HFFc6 (cell line): ENCODE results near the gene RPL13. TPM values are rescaled to one million over a fixed set of nuclear protein-coding genes. Genes with fewer than 3 reads are reported as not detected.

Source experiments
- DNase-seq: peaks from one replicate; pipeline ENCODE4 v3.0.0-alpha.2; 2018
- H3K27ac Mint-ChIP-seq: 2 replicates; pipeline ENCODE4 v1.8.0; 2020; ENCODE audit warnings: mild to moderate bottlenecking, mixed read lengths
- H3K27me3 Mint-ChIP-seq: 2 replicates; pipeline ENCODE4 v1.8.0; 2021; ENCODE audit warnings: mild to moderate bottlenecking, moderate library complexity, mixed read lengths; ENCODE audit not compliant: insufficient read depth
- H3K36me3 Mint-ChIP-seq: 2 replicates; pipeline ENCODE4 v1.8.0; 2021; ENCODE audit warnings: low read depth, mixed read lengths
- H3K4me1 Mint-ChIP-seq: 2 replicates; pipeline ENCODE4 v1.8.0; 2020; ENCODE audit warnings: low read depth, mixed read lengths
- H3K4me3 Mint-ChIP-seq: 2 replicates; pipeline ENCODE4 v1.8.0; 2020; ENCODE audit warnings: mild to moderate bottlenecking, moderate library complexity, mixed read lengths
- H3K9me3 Mint-ChIP-seq: 2 replicates; pipeline ENCODE4 v1.8.0; 2020; ENCODE audit warnings: mild to moderate bottlenecking, mixed read lengths
- total RNA-seq, 6 experiments: library from RNA; stranded (reverse); fragmentation: NEBNext Ultra II Directional; extraction: Animal tissue kit (Norgen Biotek cat#: 25700); gene quantifications; 2 replicates in 1 of 6; 3 replicates in 5 of 6; pipeline ENCODE4 v1.2.3, GENCODE V29; 2021
- TF ChIP-seq, protein P1 (sequence below): fragments of 200-600 bp; sonication (generic); IDR thresholded peaks from 2 replicates; pipeline ENCODE4 v1.5.0; 2021; ENCODE audit warnings: antibody characterized with exemption, mild to moderate bottlenecking

The RPL13 gene
- total RNA-seq, 6 experiments from 2014 or later: 1,572 to 1,808 (median 1,628) TPM

DNA sequence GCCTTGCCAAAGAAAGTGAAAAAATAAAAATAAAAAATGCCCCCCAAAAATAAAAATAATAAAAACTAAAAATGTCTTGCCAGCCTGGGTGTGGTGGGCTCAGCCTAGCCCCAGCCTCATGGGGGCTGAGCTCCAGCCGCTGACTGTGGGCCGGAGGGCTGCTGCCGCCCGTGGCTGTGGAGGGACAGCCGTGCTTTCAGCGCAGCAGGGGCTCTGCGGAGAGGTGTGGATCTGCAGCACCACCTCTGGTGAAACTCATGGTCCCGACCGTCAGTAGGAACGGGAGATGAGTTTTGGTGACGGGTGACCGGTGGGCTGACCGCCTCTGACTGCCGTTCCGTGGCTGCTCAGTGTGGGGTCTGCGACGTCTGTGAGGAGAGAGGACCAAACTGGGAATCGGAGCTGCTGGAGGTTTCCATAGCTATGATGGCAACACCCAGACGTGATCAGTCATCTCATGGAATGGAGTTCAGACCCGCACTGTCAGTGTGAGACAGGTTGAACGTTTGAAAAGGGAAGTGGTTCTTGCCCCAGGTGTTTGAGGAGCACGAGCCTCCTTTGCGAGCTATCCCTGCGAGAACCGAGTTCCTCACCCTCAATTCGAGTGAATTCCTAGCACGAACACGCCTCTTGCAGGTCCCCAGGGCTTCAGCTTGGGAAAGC lies 12.0 kb upstream of the RPL13 start:
- Mint-ChIP-seq H3K36me3 (peaks cover 28% of the 10 kb centered on the region), H3K27me3 (peaks cover 2% of the 10 kb centered on the region; the same call in 1 of the 2 replicates), H3K4me3 (no peak overlapping the region), H3K27ac (no peak overlapping the region), H3K9me3 (no peaks in the 10 kb centered on the region), H3K4me1 (no peaks in the 10 kb centered on the region)
- no peak for DNase-seq
- TF ChIP-seq, protein P1, sequence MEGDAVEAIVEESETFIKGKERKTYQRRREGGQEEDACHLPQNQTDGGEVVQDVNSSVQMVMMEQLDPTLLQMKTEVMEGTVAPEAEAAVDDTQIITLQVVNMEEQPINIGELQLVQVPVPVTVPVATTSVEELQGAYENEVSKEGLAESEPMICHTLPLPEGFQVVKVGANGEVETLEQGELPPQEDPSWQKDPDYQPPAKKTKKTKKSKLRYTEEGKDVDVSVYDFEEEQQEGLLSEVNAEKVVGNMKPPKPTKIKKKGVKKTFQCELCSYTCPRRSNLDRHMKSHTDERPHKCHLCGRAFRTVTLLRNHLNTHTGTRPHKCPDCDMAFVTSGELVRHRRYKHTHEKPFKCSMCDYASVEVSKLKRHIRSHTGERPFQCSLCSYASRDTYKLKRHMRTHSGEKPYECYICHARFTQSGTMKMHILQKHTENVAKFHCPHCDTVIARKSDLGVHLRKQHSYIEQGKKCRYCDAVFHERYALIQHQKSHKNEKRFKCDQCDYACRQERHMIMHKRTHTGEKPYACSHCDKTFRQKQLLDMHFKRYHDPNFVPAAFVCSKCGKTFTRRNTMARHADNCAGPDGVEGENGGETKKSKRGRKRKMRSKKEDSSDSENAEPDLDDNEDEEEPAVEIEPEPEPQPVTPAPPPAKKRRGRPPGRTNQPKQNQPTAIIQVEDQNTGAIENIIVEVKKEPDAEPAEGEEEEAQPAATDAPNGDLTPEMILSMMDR: no peak

DNA sequence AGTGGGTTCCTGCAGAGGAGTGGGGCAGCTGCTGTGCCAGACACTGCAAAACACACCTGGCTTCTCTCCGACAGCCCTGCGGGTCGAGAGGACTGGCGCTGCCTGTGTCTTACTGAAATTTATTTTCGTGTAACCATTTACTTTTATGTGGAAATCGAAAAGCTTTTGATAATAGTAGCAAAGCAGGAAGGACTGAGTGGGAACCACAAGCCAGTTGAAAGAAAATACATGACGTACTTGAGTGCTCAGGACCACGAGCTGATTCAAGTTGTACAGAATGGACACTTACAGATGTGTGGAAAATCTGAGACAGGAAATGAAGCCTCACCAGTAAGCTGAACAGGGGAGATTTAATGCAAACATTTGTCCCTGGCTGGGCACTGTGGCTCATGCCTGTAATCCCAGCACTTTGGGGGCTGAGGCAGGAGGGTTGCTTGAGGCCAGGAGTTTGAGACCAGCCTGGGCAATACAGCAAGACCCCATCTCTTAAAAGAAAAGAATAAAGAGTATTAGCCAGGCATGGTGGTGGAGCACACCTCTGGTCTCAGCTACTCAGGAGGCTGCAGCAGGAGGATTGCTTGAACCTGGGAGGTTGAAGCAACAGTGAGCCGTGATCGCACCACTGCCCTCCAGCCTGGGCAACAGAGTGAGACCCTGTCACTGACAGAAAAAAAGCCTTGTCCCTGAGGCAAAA lies 11.3 kb upstream of the RPL13 start:
- TF ChIP-seq, protein P1: no peak
- H3K27ac Mint-ChIP-seq: no peak overlapping the region
- H3K4me1 Mint-ChIP-seq: no peaks in the 10 kb centered on the region
- H3K36me3 Mint-ChIP-seq: peaks cover 28% of the 10 kb centered on the region
- no peaks in the 10 kb centered on the region for H3K9me3 Mint-ChIP-seq
- no peak overlapping the region for H3K4me3 Mint-ChIP-seq
- no peak for DNase-seq
- peaks cover 2% of the 10 kb centered on the region; the same call in 1 of the 2 replicates for H3K27me3 Mint-ChIP-seq

DNA sequence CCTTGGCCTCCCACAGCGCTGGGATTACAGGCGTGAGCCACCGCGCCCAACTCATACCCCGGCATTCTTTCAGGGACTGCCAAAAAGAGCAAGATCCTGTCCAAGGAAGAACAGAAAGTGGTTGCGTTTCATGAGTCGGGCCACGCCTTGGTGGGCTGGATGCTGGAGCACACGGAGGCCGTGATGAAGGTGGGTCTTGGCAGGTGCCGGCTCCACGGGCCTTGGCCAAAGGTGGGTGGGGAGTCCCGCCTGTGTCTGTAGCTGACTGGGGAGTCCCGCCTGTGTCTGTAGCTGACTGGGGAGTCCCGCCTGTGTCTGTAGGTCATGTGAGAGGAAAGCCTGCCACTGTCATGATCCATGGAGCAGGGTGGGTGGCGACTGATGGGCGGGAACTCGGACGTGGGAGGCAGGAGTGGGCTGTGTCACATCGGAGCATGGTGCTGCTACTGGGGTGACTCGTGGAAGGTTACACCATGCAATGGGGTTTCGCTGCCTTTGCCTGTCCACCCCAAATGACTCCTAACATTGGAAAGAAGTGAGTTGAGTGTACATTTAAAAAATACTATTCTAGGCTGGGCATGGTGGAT lies 10.0 kb upstream of the RPL13 start:
- H3K36me3 Mint-ChIP-seq: peaks cover 28% of the 10 kb centered on the region
- peaks cover 2% of the 10 kb centered on the region; the same call in 1 of the 2 replicates for H3K27me3 Mint-ChIP-seq
- no peak for DNase-seq
- no peaks in the 10 kb centered on the region for H3K9me3 Mint-ChIP-seq
- no peak overlapping the region for H3K4me3 Mint-ChIP-seq
- TF ChIP-seq, protein P1: no peak
- no peak overlapping the region for H3K27ac Mint-ChIP-seq
- H3K4me1 Mint-ChIP-seq: no peaks in the 10 kb centered on the region

DNA sequence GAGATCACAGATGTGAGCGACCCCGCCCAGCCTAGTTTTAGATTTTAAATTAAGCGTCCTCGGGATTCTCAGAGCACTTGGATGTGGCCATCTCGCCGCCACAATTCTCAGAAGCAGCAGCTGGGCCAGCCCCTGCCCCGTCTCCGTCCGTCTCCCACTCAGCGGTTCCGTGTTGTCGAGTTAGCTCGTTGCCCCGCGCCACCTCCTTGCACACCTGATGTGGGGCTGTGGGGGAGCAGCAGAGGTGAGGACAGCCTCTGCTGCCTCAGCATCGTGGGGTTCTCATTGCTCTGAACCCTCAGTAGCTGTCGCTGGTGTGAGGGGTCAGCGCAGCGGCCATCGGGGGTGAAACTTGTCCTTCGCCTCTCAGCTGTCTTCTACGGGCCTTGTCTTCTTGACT lies 8.2 kb upstream of the RPL13 start:
- H3K4me3 Mint-ChIP-seq: no peak overlapping the region
- H3K27me3 Mint-ChIP-seq: peaks cover 2% of the 10 kb centered on the region; the same call in 1 of the 2 replicates
- H3K36me3 Mint-ChIP-seq: peaks cover 36% of the 10 kb centered on the region
- no peak for DNase-seq
- no peak overlapping the region for H3K27ac Mint-ChIP-seq
- H3K9me3 Mint-ChIP-seq: no peaks in the 10 kb centered on the region
- H3K4me1 Mint-ChIP-seq: peaks cover 3% of the 10 kb centered on the region
- TF ChIP-seq, protein P1: no peak

- Mint-ChIP-seq H3K27me3 (peaks cover 2% of the 10 kb centered on the region; the same call in 1 of the 2 replicates), H3K27ac (no peak overlapping the region), H3K36me3 (peaks cover 40% of the 10 kb centered on the region), H3K4me1 (peaks cover 8% of the 10 kb centered on the region), H3K4me3 (no peak overlapping the region), H3K9me3 (no peaks in the 10 kb centered on the region)
- TF ChIP-seq, protein P1: no peak
- DNase-seq: no peak
These were observed 7.6 kb upstream of the RPL13 start for GRCh38 chr16:89552913-89553312.
